ENCODE results near the gene IGFL2.
"Not testable (repeated sequence)": the region's sequence is repeated elsewhere in the genome, so short reads cannot be mapped to it uniquely, and the experiment has no call there.

IGFL2 gene

GRCh38 chr19:46204008-46204407 is 56.0 kb downstream of the IGFL2 start:
- Histone ChIP-seq H3K27ac (no peak overlapping the region), H3K9me3 (no peaks in the 10 kb centered on the region), H3K36me3 (no peaks in the 10 kb centered on the region), H3K4me1 (peaks cover 0 to 3% (median 0%) of the 10 kb centered on the region in 4 donors), H3K4me3 (no peak overlapping the region), H3K27me3 (peaks cover 0 to 13% of the 10 kb centered on the region in 2 donors)
- no peak for DNase-seq
- intact Hi-C loops (cut with DNase I; ENCODE audit: low total_unique reads): no loop called here
- TF ChIP-seq CTCF (IDR thresholded peaks at IDR 0.05): no peak

GRCh38 chr19:46205183-46205984 is 57.3 kb downstream of the IGFL2 start:
- peaks cover 0 to 3% (median 0%) of the 10 kb centered on the region in 4 donors for H3K4me1 ChIP-seq
- no peak overlapping the region for H3K27ac ChIP-seq
- peaks cover 0 to 9% of the 10 kb centered on the region in 2 donors for H3K27me3 ChIP-seq
- DNase-seq: no peak
- intact Hi-C loops (cut with DNase I; ENCODE audit: low total_unique reads): no loop called here
- no peaks in the 10 kb centered on the region for H3K9me3 ChIP-seq
- no peak overlapping the region for H3K4me3 ChIP-seq
- no peak for TF ChIP-seq CTCF (IDR thresholded peaks at IDR 0.05)
- no peaks in the 10 kb centered on the region for H3K36me3 ChIP-seq

- Histone ChIP-seq H3K9me3 (no peaks in the 10 kb centered on the region), H3K4me1 (peaks cover 0 to 10% (median 6%) of the 10 kb centered on the region in 4 donors), H3K4me3 (no peak overlapping the region), H3K36me3 (no peaks in the 10 kb centered on the region), H3K27ac (no peak overlapping the region), H3K27me3 (peaks cover 0 to 7% of the 10 kb centered on the region in 2 donors)
- intact Hi-C loops (cut with DNase I; ENCODE audit: low total_unique reads): no loop called here
- DNase-seq: no peak
- TF ChIP-seq CTCF (IDR thresholded peaks at IDR 0.05): no peak
Observed at GRCh38 chr19:46206176-46206575, 58.1 kb downstream of the IGFL2 start.

- TF ChIP-seq CTCF (IDR thresholded peaks at IDR 0.05): no peak
- Histone ChIP-seq H3K4me1 (peaks cover 0 to 14% (median 11%) of the 10 kb centered on the region in 4 donors), H3K4me3 (no peak overlapping the region), H3K36me3 (no peaks in the 10 kb centered on the region), H3K27me3 (peaks cover 0 to 5% of the 10 kb centered on the region in 2 donors), H3K9me3 (no peaks in the 10 kb centered on the region), H3K27ac (no peak overlapping the region)
- no peak for DNase-seq
- intact Hi-C loops (cut with DNase I; ENCODE audit: low total_unique reads): no loop called here
Observed at GRCh38 chr19:46206682-46207081, 58.6 kb downstream of the IGFL2 start.

- intact Hi-C loops (cut with DNase I; ENCODE audit: low total_unique reads); H3K27ac ChIP-seq; H3K4me3 ChIP-seq; DNase-seq; H3K27me3 ChIP-seq; H3K36me3 ChIP-seq; H3K9me3 ChIP-seq: not testable (repeated sequence)
- H3K4me1 ChIP-seq: peaks cover 0 to 19% (median 14%) of the 10 kb centered on the region in 4 donors
Observed at GRCh38 chr19:46207858-46208257, 59.8 kb downstream of the IGFL2 start.

GRCh38 chr19:46209051-46209450 is 61.0 kb downstream of the IGFL2 start:
- no peak for TF ChIP-seq CTCF (IDR thresholded peaks at IDR 0.05)
- Histone ChIP-seq H3K4me3 (no peak overlapping the region), H3K4me1 (peaks cover 0 to 19% (median 14%) of the 10 kb centered on the region in 4 donors), H3K27ac (no peak overlapping the region), H3K27me3 (peaks cover 0 to 11% of the 10 kb centered on the region in 2 donors), H3K9me3 (no peaks in the 10 kb centered on the region), H3K36me3 (no peaks in the 10 kb centered on the region)
- no peak for DNase-seq
- intact Hi-C loops (cut with DNase I; ENCODE audit: low total_unique reads): no loop called here

Data from tibial artery (tissue), 4 donors.